Left kidney (tissue), 2 donors: ENCODE data around the gene BANF2. TPM values are rescaled to one million over a fixed set of nuclear protein-coding genes. Genes with fewer than 3 reads are reported as not detected.

Experiments used
- DNase-seq: peaks from one replicate; pipeline ENCODE4 v3.0.0-alpha.2; 2013
- polyA plus RNA-seq: library from polyadenylated mRNA; unstranded; fragments of 120-200 nt; gene quantifications from one replicate; pipeline ENCODE4 v1.2.1, GENCODE V29; 2013; ENCODE audit not compliant: insufficient read length

The BANF2 gene
- polyA plus RNA-seq, 1 donor: 0.38 TPM

- DNase-seq: no peak
Measured at GRCh38 chr20:17663486-17663885, 36.3 kb upstream of the BANF2 start.

- DNase-seq: no peak
Measured at GRCh38 chr20:17664025-17664633, 35.6 kb upstream of the BANF2 start.

- no peak for DNase-seq
Measured at GRCh38 chr20:17665756-17666155, 34.0 kb upstream of the BANF2 start.

GRCh38 chr20:17666481-17666880, 33.3 kb upstream of the BANF2 start:
- DNase-seq: no peak

- DNase-seq: no peak
Measured at GRCh38 chr20:17667445-17667844, 32.3 kb upstream of the BANF2 start.

GRCh38 chr20:17668432-17668831, 31.3 kb upstream of the BANF2 start:
- DNase-seq: no peak

- no peak for DNase-seq
Measured at GRCh38 chr20:17669306-17669931, 30.3 kb upstream of the BANF2 start.

- no peak for DNase-seq
Measured at GRCh38 chr20:17671011-17671410, 28.8 kb upstream of the BANF2 start.

GRCh38 chr20:17671565-17671964, 28.2 kb upstream of the BANF2 start:
- no peak for DNase-seq

- no peak for DNase-seq
Measured at GRCh38 chr20:17673084-17673483, 26.7 kb upstream of the BANF2 start.

- no peak for DNase-seq
Measured at GRCh38 chr20:17674722-17675518, 24.8 kb upstream of the BANF2 start.

GRCh38 chr20:17675519-17676377, 24.0 kb upstream of the BANF2 start:
- DNase-seq: no peak

- DNase-seq: no peak
Measured at GRCh38 chr20:17676378-17676759, 23.4 kb upstream of the BANF2 start.

GRCh38 chr20:17676942-17677341, 22.8 kb upstream of the BANF2 start:
- no peak for DNase-seq

GRCh38 chr20:17678295-17678694, 21.5 kb upstream of the BANF2 start:
- no peak for DNase-seq

GRCh38 chr20:17678886-17679285, 20.9 kb upstream of the BANF2 start:
- no peak for DNase-seq

- DNase-seq: no peak
Measured at GRCh38 chr20:17679941-17680835, 19.6 kb upstream of the BANF2 start.

GRCh38 chr20:17680836-17681725, 18.7 kb upstream of the BANF2 start:
- DNase-seq: peak; percentile 65

GRCh38 chr20:17681726-17682102, 18.1 kb upstream of the BANF2 start:
- DNase-seq: no peak
